Activated T-helper 2 cell treated with anti-CD3 and anti-CD28 coated beads, Interferon-gamma antibody, Interleukin-2, Interleukin-4, amounts not matched to agents 10 μg/mL and 5 μg/mL and 100 μg/mL, durations not matched to agents 14 hours and 24 hours and 36 hours (primary cell): ENCODE data around the gene DTX4. TPM values are rescaled to one million over a fixed set of nuclear protein-coding genes. Genes with fewer than 3 reads are reported as not detected.

Experiments
- DNase-seq: peaks from one replicate; pipeline ENCODE4 v3.0.0; 2021; ENCODE audit warnings: low spot score
- H3K27ac Mint-ChIP-seq: one replicate; pipeline ENCODE4 v1.8.0; 2021; ENCODE audit warnings: mixed read lengths
- H3K27me3 Mint-ChIP-seq: one replicate; pipeline ENCODE4 v1.8.0; 2021; ENCODE audit warnings: low read depth, mixed read lengths
- H3K36me3 Mint-ChIP-seq: one replicate; pipeline ENCODE4 v1.8.0; 2021; ENCODE audit warnings: low read depth, mixed read lengths
- H3K4me1 Mint-ChIP-seq: one replicate; pipeline ENCODE4 v1.8.0; 2021; ENCODE audit warnings: low read depth, mixed read lengths
- H3K4me3 Mint-ChIP-seq: one replicate; pipeline ENCODE4 v1.8.0; 2021; ENCODE audit warnings: low read depth, mild to moderate bottlenecking, moderate library complexity, mixed read lengths
- H3K9me3 Mint-ChIP-seq: one replicate; pipeline ENCODE4 v1.8.0; 2021; ENCODE audit warnings: mixed read lengths
- intact Hi-C: fragments of 100-400 bp; cut with micrococcal nuclease; formaldehyde crosslinking; loops from one replicate; pipeline ENCODE4 v1.15.1; 2023
- total RNA-seq: library from RNA; stranded (reverse); gene quantifications from 2 replicates; pipeline ENCODE4 v1.2.3, GENCODE V29; 2022

Gene DTX4
- total RNA-seq, 1 donor from 2014 or later = 0.68 TPM

- Mint-ChIP-seq H3K36me3 (no peaks in the 10 kb centered on the region), H3K4me3 (no peak overlapping the region), H3K27ac (no peak overlapping the region), H3K9me3 (no peaks in the 10 kb centered on the region), H3K4me1 (peaks cover under 1% of the 10 kb centered on the region), H3K27me3 (no peaks in the 10 kb centered on the region)
- no peak for DNase-seq
- intact Hi-C loops = no loop called here
Observed at GRCh38 chr11:59253001-59253400, 81.1 kb downstream of the DTX4 start.

GRCh38 chr11:59254286-59254685 lies 82.4 kb downstream of the DTX4 start:
- Mint-ChIP-seq H3K9me3 (no peaks in the 10 kb centered on the region), H3K4me1 (no peaks in the 10 kb centered on the region)
- intact Hi-C loops = no loop called here

GRCh38 chr11:59255281-59255680 lies 83.3 kb downstream of the DTX4 start:
- intact Hi-C loops = no loop called here
- Mint-ChIP-seq H3K4me1 (no peaks in the 10 kb centered on the region), H3K9me3 (no peaks in the 10 kb centered on the region), H3K27ac (no peak overlapping the region), H3K4me3 (no peak overlapping the region), H3K36me3 (no peaks in the 10 kb centered on the region), H3K27me3 (no peaks in the 10 kb centered on the region)
- DNase-seq = no peak

More at GRCh38 chr11:59254286-59254685, 82.4 kb downstream of the DTX4 start:
- Mint-ChIP-seq H3K36me3 (no peaks in the 10 kb centered on the region), H3K27me3 (no peaks in the 10 kb centered on the region), H3K27ac (no peak overlapping the region), H3K4me3 (no peak overlapping the region)
- DNase-seq = no peak

Other genes starting within 250 kb of the DTX4 start
- gene GLYATL1, start 232.6 kb upstream of the DTX4 start, total RNA-seq = not detected in 2 replicates
- not detected in 2 replicates for gene GLYATL1B, start 85.8 kb upstream of the DTX4 start, total RNA-seq
- gene FAM111B, start 64.9 kb upstream of the DTX4 start, total RNA-seq = 57.6 and 59.4 TPM in 2 replicates
- gene FAM111A, start 29.3 kb upstream of the DTX4 start, total RNA-seq = 66.2 and 69.1 TPM in 2 replicates
- 0.05 TPM in 1 of 2 replicates, not detected in the other for gene MPEG1, start 40.8 kb downstream of the DTX4 start, total RNA-seq
- gene OR5AN1, start 186.8 kb downstream of the DTX4 start, total RNA-seq = not detected in 2 replicates